HepG2 (cell line): ENCODE results near the gene SNAI3. TPM values are rescaled to one million over a fixed set of nuclear protein-coding genes. Genes with fewer than 3 reads are reported as not detected.
A peak's percentile ranks its signal among the peaks of the same experiment; 100 is the strongest.

Experiments used
- AKAP8 ChIP-seq: sonication (generic); formaldehyde crosslinking; IDR thresholded peaks from 2 replicates; pipeline ENCODE4 v1.5.1; 2020; ENCODE audit warnings: mild to moderate bottlenecking, missing genetic modification reagents
- CENPT ChIP-seq: sonication (generic); formaldehyde crosslinking; IDR thresholded peaks from 2 replicates; pipeline ENCODE4 v1.8.0; 2022; ENCODE audit warnings: low read depth, mild to moderate bottlenecking, moderate library complexity, missing genetic modification reagents
- FOXO1 ChIP-seq: sonication (generic); formaldehyde crosslinking; IDR thresholded peaks from 2 replicates; pipeline ENCODE4 v1.4.0; 2020; ENCODE audit warnings: missing genetic modification reagents
- GATA4 ChIP-seq: sonication (generic); IDR thresholded peaks from 2 replicates; pipeline ENCODE4 v1.6.1; 2016; ENCODE audit warnings: antibody characterized with exemption, low read depth, borderline replicate concordance
- HDAC1 ChIP-seq: sonication (generic); formaldehyde crosslinking; IDR thresholded peaks from 2 replicates; pipeline ENCODE4 v1.5.1; 2020; ENCODE audit warnings: mild to moderate bottlenecking, missing genetic modification reagents
- IKZF4 ChIP-seq: sonication (generic); formaldehyde crosslinking; IDR thresholded peaks from 2 replicates; pipeline ENCODE4 v1.5.1; 2020; ENCODE audit warnings: borderline replicate concordance, mild to moderate bottlenecking, low read depth, missing genetic modification reagents; ENCODE audit errors: not compliant biosample characterization
- MAF1 ChIP-seq: sonication (generic); formaldehyde crosslinking; IDR thresholded peaks from 2 replicates; pipeline ENCODE4 v1.5.0; 2020; ENCODE audit warnings: missing genetic modification reagents, borderline replicate concordance
- MED13 ChIP-seq: sonication (generic); formaldehyde crosslinking; IDR thresholded peaks from 2 replicates; pipeline ENCODE4 v1.5.0; 2020; ENCODE audit warnings: missing genetic modification reagents
- PTBP1 ChIP-seq: fragments of 200-400 bp; formaldehyde crosslinking; IDR thresholded peaks from 2 replicates; pipeline ENCODE4 v1.6.1; 2018; ENCODE audit warnings: low read length, low read depth; ENCODE audit not compliant: poor library complexity, severe bottlenecking
- SMARCC2 ChIP-seq: fragments of 450-650 bp; IDR thresholded peaks from 2 replicates; pipeline ENCODE4 v1.6.1; 2017; ENCODE audit warnings: antibody characterized with exemption, mild to moderate bottlenecking
- SPEN ChIP-seq: sonication (generic); formaldehyde crosslinking; IDR thresholded peaks from 2 replicates; pipeline ENCODE4 v1.5.1; 2020; ENCODE audit warnings: low read depth, mild to moderate bottlenecking, missing genetic modification reagents
- ZFP82 ChIP-seq: sonication (generic); formaldehyde crosslinking; IDR thresholded peaks from 2 replicates; pipeline ENCODE4 v1.5.1; 2020; ENCODE audit warnings: mild to moderate bottlenecking, missing genetic modification reagents, borderline replicate concordance
- ZNF138 ChIP-seq: sonication (generic); formaldehyde crosslinking; IDR thresholded peaks from 2 replicates; pipeline ENCODE4 v1.5.0; 2020; ENCODE audit warnings: mild to moderate bottlenecking, low read depth, missing genetic modification reagents
- ZNF326 ChIP-seq: sonication (generic); formaldehyde crosslinking; IDR thresholded peaks from 2 replicates; pipeline ENCODE4 v1.4.0; 2020; ENCODE audit warnings: missing genetic modification reagents, borderline replicate concordance
- ZNF337 ChIP-seq: sonication (generic); formaldehyde crosslinking; IDR thresholded peaks from 2 replicates; pipeline ENCODE4 v1.5.1; 2020; ENCODE audit warnings: missing genetic modification reagents, low read depth, mild to moderate bottlenecking, borderline replicate concordance
- ZNF441 ChIP-seq: sonication (generic); formaldehyde crosslinking; IDR thresholded peaks from 2 replicates; pipeline ENCODE4 v1.7.0; 2021; ENCODE audit warnings: missing genetic modification reagents, borderline replicate concordance
- ZNF543 ChIP-seq: sonication (generic); formaldehyde crosslinking; IDR thresholded peaks from 2 replicates; pipeline ENCODE4 v1.4.0; 2020; ENCODE audit warnings: mild to moderate bottlenecking, missing genetic modification reagents
- ZNF567 ChIP-seq: sonication (generic); formaldehyde crosslinking; IDR thresholded peaks from 2 replicates; pipeline ENCODE4 v1.8.1; 2023; ENCODE audit warnings: mild to moderate bottlenecking, missing genetic modification reagents, borderline replicate concordance
- ZNF574 ChIP-seq: sonication (generic); formaldehyde crosslinking; IDR thresholded peaks from 2 replicates; pipeline ENCODE4 v1.4.0; 2020; ENCODE audit warnings: missing genetic modification reagents
- ZNF670 ChIP-seq: sonication (generic); formaldehyde crosslinking; IDR thresholded peaks from 2 replicates; pipeline ENCODE4 v1.8.0; 2022; ENCODE audit warnings: mild to moderate bottlenecking, missing genetic modification reagents, borderline replicate concordance
- polyA plus RNA-seq, 8 experiments: library from polyadenylated mRNA; depleted of rRNA in 3 of 8; stranded (reverse) in 7 of 8; unstranded in 1 of 8; fragments of >200 nt; fragmentation: Illumina TruSeq in 4 of 8; extraction: Trizol in 4 of 8; gene quantifications; 2 replicates each; pipeline versions ENCODE4 v1.2.1 to v1.2.3, GENCODE V29; 2011 to 2016; ENCODE audit warnings: low read depth in 4 of 8, missing spikeins in 1 of 8, mixed read lengths in 1 of 8; ENCODE audit not compliant: insufficient read depth in 1 of 8
- total RNA-seq, 5 experiments: library from RNA; depleted of rRNA; stranded (reverse); fragments of >200 nt; fragmentation: Illumina TruSeq; extraction: Trizol; gene quantifications; 2 replicates each; pipeline ENCODE4 v1.2.3, GENCODE V29; 2016; ENCODE audit warnings: low read depth in 1 of 5
- TF ChIP-seq, protein P1 (sequence below): sonication (generic); formaldehyde crosslinking; IDR thresholded peaks from 2 replicates; pipeline ENCODE4 v1.9.0; 2021; ENCODE audit warnings: missing genetic modification reagents, borderline replicate concordance
- TF ChIP-seq, protein P2 (sequence below): sonication (generic); formaldehyde crosslinking; IDR thresholded peaks from 2 replicates; pipeline ENCODE4 v1.4.0; 2020; ENCODE audit warnings: missing genetic modification reagents, borderline replicate concordance

SNAI3 gene
- total and polyA plus RNA-seq, 2 of the 13 experiments (the other 11 are each of a cell fraction or from before 2014, with no cell fraction given): 0.09 to 0.18 TPM

- TF ChIP-seq CENPT (CRISPR knock-in tag) (no peak), ZNF670 (no peak), ZFP82 (CRISPR knock-in tag) (no peak), ZNF567 (CRISPR knock-in tag) (no peak), ZNF337 (CRISPR knock-in tag) (no peak), MED13 (no peak), ZNF543 (CRISPR knock-in tag) (no peak), GATA4 (no peak), ZNF326 (0 out of 2 replicates have a peak, but pooled peaks have one; percentile 53), FOXO1 (CRISPR knock-in tag) (no peak), ZNF574 (CRISPR knock-in tag) (no peak), MAF1 (CRISPR knock-in tag) (no peak), PTBP1 (no peak), HDAC1 (CRISPR knock-in tag) (peak; percentile 67; the same call in 1 of the 2 replicates), ZNF138 (CRISPR knock-in tag) (peak; percentile 58; the same call in 1 of the 2 replicates), AKAP8 (CRISPR knock-in tag) (no peak; the same call in 1 of the 2 replicates), ZNF441 (CRISPR knock-in tag) (no peak), IKZF4 (CRISPR knock-in tag) (no peak), SPEN (no peak), SMARCC2 (no peak)
- TF ChIP-seq, protein P1, sequence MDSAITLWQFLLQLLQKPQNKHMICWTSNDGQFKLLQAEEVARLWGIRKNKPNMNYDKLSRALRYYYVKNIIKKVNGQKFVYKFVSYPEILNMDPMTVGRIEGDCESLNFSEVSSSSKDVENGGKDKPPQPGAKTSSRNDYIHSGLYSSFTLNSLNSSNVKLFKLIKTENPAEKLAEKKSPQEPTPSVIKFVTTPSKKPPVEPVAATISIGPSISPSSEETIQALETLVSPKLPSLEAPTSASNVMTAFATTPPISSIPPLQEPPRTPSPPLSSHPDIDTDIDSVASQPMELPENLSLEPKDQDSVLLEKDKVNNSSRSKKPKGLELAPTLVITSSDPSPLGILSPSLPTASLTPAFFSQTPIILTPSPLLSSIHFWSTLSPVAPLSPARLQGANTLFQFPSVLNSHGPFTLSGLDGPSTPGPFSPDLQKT (CRISPR knock-in tag): no peak
- TF ChIP-seq, protein P2, sequence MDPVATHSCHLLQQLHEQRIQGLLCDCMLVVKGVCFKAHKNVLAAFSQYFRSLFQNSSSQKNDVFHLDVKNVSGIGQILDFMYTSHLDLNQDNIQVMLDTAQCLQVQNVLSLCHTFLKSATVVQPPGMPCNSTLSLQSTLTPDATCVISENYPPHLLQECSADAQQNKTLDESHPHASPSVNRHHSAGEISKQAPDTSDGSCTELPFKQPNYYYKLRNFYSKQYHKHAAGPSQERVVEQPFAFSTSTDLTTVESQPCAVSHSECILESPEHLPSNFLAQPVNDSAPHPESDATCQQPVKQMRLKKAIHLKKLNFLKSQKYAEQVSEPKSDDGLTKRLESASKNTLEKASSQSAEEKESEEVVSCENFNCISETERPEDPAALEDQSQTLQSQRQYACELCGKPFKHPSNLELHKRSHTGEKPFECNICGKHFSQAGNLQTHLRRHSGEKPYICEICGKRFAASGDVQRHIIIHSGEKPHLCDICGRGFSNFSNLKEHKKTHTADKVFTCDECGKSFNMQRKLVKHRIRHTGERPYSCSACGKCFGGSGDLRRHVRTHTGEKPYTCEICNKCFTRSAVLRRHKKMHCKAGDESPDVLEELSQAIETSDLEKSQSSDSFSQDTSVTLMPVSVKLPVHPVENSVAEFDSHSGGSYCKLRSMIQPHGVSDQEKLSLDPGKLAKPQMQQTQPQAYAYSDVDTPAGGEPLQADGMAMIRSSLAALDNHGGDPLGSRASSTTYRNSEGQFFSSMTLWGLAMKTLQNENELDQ (CRISPR knock-in tag): no peak
Observed at GRCh38 chr16:88649195-88649923, 36.9 kb downstream of the SNAI3 start (continued).
